Measurements from ENCODE around the gene NUP155. TPM values are rescaled to one million over a fixed set of nuclear protein-coding genes. Genes with fewer than 3 reads are reported as not detected.

The NUP155 gene
- polyA plus RNA-seq, 2 of the 4 experiments (the other 2 are of a cell fraction): 14.4 to 38.8 TPM

- no peak overlapping the region for H3K4me2 ChIP-seq
- 90% methylated on average over 4 of the region's 4 CpGs for WGBS (ENCODE audit: missing lambda C conversion rate)
- TF ChIP-seq JUNB (IDR thresholded peaks at IDR 0.05) (no peak), HES2 (IDR thresholded peaks at IDR 0.05) (no peak), POLR2AphosphoS2 (conservative IDR thresholded peaks at IDR 0.05; ENCODE audit: low read length) (no peak), EHMT2 (IDR thresholded peaks at IDR 0.05; ENCODE audit: low read depth) (no peak), TP53 (CRISPR knock-in tag; IDR thresholded peaks at IDR 0.05) (no peak), HOXB13 (CRISPR knock-in tag; IDR thresholded peaks at IDR 0.05; ENCODE audit: low read depth) (no peak), ZC3H11A (IDR thresholded peaks at IDR 0.05) (no peak)
- DNase-seq (ENCODE audit: low read depth in 1 of 2, low spot score in 1 of 2) (no peak), FAIRE-seq (no peak), ATAC-seq (no peak)
- CTCF ChIA-PET: interaction anchor here (5.9 kb wide), 1 partner anchor 12 kb away, joined by 23 read pairs; no protein-coding TSS in a partner anchor
- H3K27ac ChIP-seq: no peak overlapping the region
- no peaks in the 10 kb centered on the region for H3K4me1 ChIP-seq
- POLR2A ChIA-PET: no interaction called here
- no peaks in the 10 kb centered on the region for H3K9me3 ChIP-seq
- no peak overlapping the region for H3K4me3 ChIP-seq
Measured at GRCh38 chr5:37400501-37400900, 29.6 kb upstream of the NUP155 start.

- WGBS (ENCODE audit: missing lambda C conversion rate): 84% methylated on average over 5 of the region's 5 CpGs
- no peak for FAIRE-seq
- POLR2A ChIA-PET: no interaction called here
Measured at GRCh38 chr5:37396352-37396751, 25.4 kb upstream of the NUP155 start.

GRCh38 chr5:37391591-37391990, 20.7 kb upstream of the NUP155 start:
- CTCF ChIA-PET: no interaction called here
- 86% methylated on average over 3 of the region's 3 CpGs for WGBS (ENCODE audit: missing lambda C conversion rate)
- no peak for FAIRE-seq
- Histone ChIP-seq H3K4me2 (no peak overlapping the region), H3K4me3 (no peak overlapping the region), H3K9me3 (no peaks in the 10 kb centered on the region), H3K27ac (no peak overlapping the region), H3K4me1 (0 out of 3 replicates have a peak, but pooled peaks cover 2% of the 10 kb centered on the region)
- no peak for ATAC-seq
- TF ChIP-seq TFCP2L1 (CRISPR knock-in tag; IDR thresholded peaks at IDR 0.05): no peak
- no peak for TF ChIP-seq ZNF302 (CRISPR knock-in tag; IDR thresholded peaks at IDR 0.05)
- no peak for TF ChIP-seq ELK1 (IDR thresholded peaks at IDR 0.05; ENCODE audit: low read depth, low read length)
- no peak for TF ChIP-seq CHD4 (IDR thresholded peaks at IDR 0.05; ENCODE audit: borderline replicate concordance)
- no peak for TF ChIP-seq FOSL2 (IDR thresholded peaks at IDR 0.05)
- no peak for TF ChIP-seq FOSL2 (CRISPR knock-in tag; IDR thresholded peaks at IDR 0.05)
- POLR2A ChIA-PET: no interaction called here
- no peak for DNase-seq (ENCODE audit: low read depth in 1 of 2, low spot score in 1 of 2)

More at GRCh38 chr5:37396352-37396751, 25.4 kb upstream of the NUP155 start:
- no peak overlapping the region for H3K4me3 ChIP-seq
- no peak for DNase-seq (ENCODE audit: low read depth in 1 of 2, low spot score in 1 of 2)
- no peak overlapping the region for H3K4me2 ChIP-seq
- ATAC-seq: no peak
- TF ChIP-seq ESRRA (IDR thresholded peaks at IDR 0.05; ENCODE audit: borderline replicate concordance, low read length): no peak
- no peak for TF ChIP-seq CBX2 (IDR thresholded peaks at IDR 0.05; ENCODE audit: borderline replicate concordance, low read depth)
- no peak for TF ChIP-seq TFCP2L1 (CRISPR knock-in tag; IDR thresholded peaks at IDR 0.05)
- no peak for TF ChIP-seq CHD2 (IDR thresholded peaks at IDR 0.05; ENCODE audit: low read length, partially characterized antibody)
- TF ChIP-seq KDM1A (IDR thresholded peaks at IDR 0.05; ENCODE audit: low read depth): no peak
- TF ChIP-seq FOSB (CRISPR knock-in tag; IDR thresholded peaks at IDR 0.05): no peak
- TF ChIP-seq MAZ (IDR thresholded peaks at IDR 0.05; ENCODE audit: borderline replicate concordance, low read depth, low read length): no peak
- TF ChIP-seq PHF8 (IDR thresholded peaks at IDR 0.05; ENCODE audit: borderline replicate concordance, low read depth): no peak
- TF ChIP-seq HOXB5 (CRISPR knock-in tag; IDR thresholded peaks at IDR 0.05): no peak
- TF ChIP-seq ELK1 (IDR thresholded peaks at IDR 0.05; ENCODE audit: low read depth, low read length): no peak
- no peak for TF ChIP-seq EHF (CRISPR knock-in tag; IDR thresholded peaks at IDR 0.05)
- TF ChIP-seq HDAC2 (IDR thresholded peaks at IDR 0.05): no peak
- TF ChIP-seq JUN (IDR thresholded peaks at IDR 0.05): no peak
- no peak for TF ChIP-seq NPAS2 (CRISPR knock-in tag; IDR thresholded peaks at IDR 0.05; ENCODE audit: borderline replicate concordance)
- no peak for TF ChIP-seq E2F6 (IDR thresholded peaks at IDR 0.05; ENCODE audit: borderline replicate concordance, low read depth)
- no peak for TF ChIP-seq HMGXB4 (CRISPR knock-in tag; IDR thresholded peaks at IDR 0.05; ENCODE audit: borderline replicate concordance)
- no peak for TF ChIP-seq MYC (IDR thresholded peaks at IDR 0.05; ENCODE audit: borderline replicate concordance, low read length)
- no peaks in the 10 kb centered on the region for H3K4me1 ChIP-seq
- H3K9me3 ChIP-seq: no peaks in the 10 kb centered on the region
- CTCF ChIA-PET: no interaction called here
- H3K27ac ChIP-seq: no peak overlapping the region

Data from A549 (cell line).